ENCODE data around the gene PDE4C.

PDE4C gene

GRCh38 chr19:18265582-18265981, 39.3 kb upstream of the PDE4C start:
- Histone ChIP-seq H3K36me3 (ENCODE audit: insufficient read depth) (no peaks in the 10 kb centered on the region), H3K9ac (no peak overlapping the region)
- TF ChIP-seq, protein P1, sequence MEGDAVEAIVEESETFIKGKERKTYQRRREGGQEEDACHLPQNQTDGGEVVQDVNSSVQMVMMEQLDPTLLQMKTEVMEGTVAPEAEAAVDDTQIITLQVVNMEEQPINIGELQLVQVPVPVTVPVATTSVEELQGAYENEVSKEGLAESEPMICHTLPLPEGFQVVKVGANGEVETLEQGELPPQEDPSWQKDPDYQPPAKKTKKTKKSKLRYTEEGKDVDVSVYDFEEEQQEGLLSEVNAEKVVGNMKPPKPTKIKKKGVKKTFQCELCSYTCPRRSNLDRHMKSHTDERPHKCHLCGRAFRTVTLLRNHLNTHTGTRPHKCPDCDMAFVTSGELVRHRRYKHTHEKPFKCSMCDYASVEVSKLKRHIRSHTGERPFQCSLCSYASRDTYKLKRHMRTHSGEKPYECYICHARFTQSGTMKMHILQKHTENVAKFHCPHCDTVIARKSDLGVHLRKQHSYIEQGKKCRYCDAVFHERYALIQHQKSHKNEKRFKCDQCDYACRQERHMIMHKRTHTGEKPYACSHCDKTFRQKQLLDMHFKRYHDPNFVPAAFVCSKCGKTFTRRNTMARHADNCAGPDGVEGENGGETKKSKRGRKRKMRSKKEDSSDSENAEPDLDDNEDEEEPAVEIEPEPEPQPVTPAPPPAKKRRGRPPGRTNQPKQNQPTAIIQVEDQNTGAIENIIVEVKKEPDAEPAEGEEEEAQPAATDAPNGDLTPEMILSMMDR (conservative IDR thresholded peaks at IDR 0.05; ENCODE audit: low read depth, low read length), result no peak

GRCh38 chr19:18264971-18265540, 38.8 kb upstream of the PDE4C start:
- H4K20me1 ChIP-seq (ENCODE audit: insufficient read depth), result no peaks in the 10 kb centered on the region
- no peak overlapping the region for H3K9ac ChIP-seq
- H3K36me3 ChIP-seq (ENCODE audit: insufficient read depth), result no peaks in the 10 kb centered on the region
- H3K27me3 ChIP-seq (ENCODE audit: insufficient read depth, low read depth), result peaks cover 32% of the 10 kb centered on the region; the same call in 1 of the 2 replicates
- H3K79me2 ChIP-seq (ENCODE audit: insufficient read depth, low read depth), result no peaks in the 10 kb centered on the region
- H3K27ac ChIP-seq, result no peak overlapping the region
- no peak overlapping the region for H3K4me2 ChIP-seq
- no peak overlapping the region for H3K4me3 ChIP-seq (IDR thresholded peaks at IDR 0.05; ENCODE audit: insufficient read depth, low read depth, low read length)
- no peaks in the 10 kb centered on the region for H3K4me1 ChIP-seq (ENCODE audit: low read depth, poor library complexity, severe bottlenecking)
- H2AFZ ChIP-seq (ENCODE audit: low read depth), result no peak overlapping the region
- TF ChIP-seq, protein P1 (conservative IDR thresholded peaks at IDR 0.05; ENCODE audit: low read depth, low read length), result no peak

More at GRCh38 chr19:18265582-18265981, 39.3 kb upstream of the PDE4C start:
- Histone ChIP-seq H3K4me2 (no peak overlapping the region), H3K4me1 (ENCODE audit: low read depth, poor library complexity, severe bottlenecking) (no peaks in the 10 kb centered on the region), H3K27ac (no peak overlapping the region), H3K79me2 (ENCODE audit: insufficient read depth, low read depth) (no peaks in the 10 kb centered on the region), H3K4me3 (IDR thresholded peaks at IDR 0.05; ENCODE audit: insufficient read depth, low read depth, low read length) (no peak overlapping the region), H4K20me1 (ENCODE audit: insufficient read depth) (no peaks in the 10 kb centered on the region), H3K27me3 (ENCODE audit: insufficient read depth, low read depth) (peaks cover 29% of the 10 kb centered on the region; the same call in 1 of the 2 replicates), H2AFZ (ENCODE audit: low read depth) (no peak overlapping the region)

DNA sequence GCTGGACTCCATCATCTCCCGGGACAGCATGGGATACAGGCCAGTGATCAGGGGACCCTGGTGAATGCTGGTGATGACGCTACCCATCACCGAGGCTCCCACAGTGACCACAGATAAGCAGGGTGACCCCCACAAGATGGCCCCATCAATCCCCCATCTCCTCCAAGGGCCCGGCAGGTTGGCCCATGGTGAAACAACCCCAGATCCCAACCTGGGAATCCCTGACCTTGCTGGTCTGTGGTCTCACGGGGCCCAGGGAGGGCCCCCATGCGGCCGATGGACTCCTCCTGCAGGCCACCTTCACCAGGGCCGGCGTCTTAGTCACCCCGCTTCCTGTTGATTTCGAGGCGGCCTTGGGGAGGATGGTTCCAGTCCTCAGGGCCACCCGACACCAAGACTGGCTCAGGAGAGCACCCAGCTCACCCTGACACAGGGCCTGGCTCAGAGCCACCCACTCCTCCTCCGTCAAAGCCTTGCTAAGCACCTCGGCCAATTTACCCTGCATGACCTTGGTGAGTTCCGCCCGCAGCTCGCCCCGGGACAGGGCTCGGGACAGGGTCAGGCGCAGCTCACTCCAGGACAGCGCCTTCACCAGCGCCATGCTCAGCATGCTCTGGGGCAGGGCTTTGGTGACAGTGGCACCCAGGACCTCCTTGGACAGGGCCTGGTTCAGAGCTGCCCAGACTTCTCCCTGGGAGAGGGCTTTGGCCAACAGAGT, 38.1 kb upstream of the PDE4C start:
- TF ChIP-seq, protein P1 (conservative IDR thresholded peaks at IDR 0.05; ENCODE audit: low read depth, low read length), result no peak
- H3K27me3 ChIP-seq (ENCODE audit: insufficient read depth, low read depth), result peaks cover 39% of the 10 kb centered on the region; the same call in 1 of the 2 replicates
- H2AFZ ChIP-seq (ENCODE audit: low read depth), result no peak overlapping the region
- no peaks in the 10 kb centered on the region for H3K4me1 ChIP-seq (ENCODE audit: low read depth, poor library complexity, severe bottlenecking)
- no peak overlapping the region for H3K9ac ChIP-seq
- H3K27ac ChIP-seq, result no peak overlapping the region
- no peaks in the 10 kb centered on the region for H4K20me1 ChIP-seq (ENCODE audit: insufficient read depth)
- no peaks in the 10 kb centered on the region for H3K36me3 ChIP-seq (ENCODE audit: insufficient read depth)
- H3K79me2 ChIP-seq (ENCODE audit: insufficient read depth, low read depth), result no peaks in the 10 kb centered on the region
- H3K4me3 ChIP-seq (IDR thresholded peaks at IDR 0.05; ENCODE audit: insufficient read depth, low read depth, low read length), result no peak overlapping the region
- H3K4me2 ChIP-seq, result no peak overlapping the region

DNA sequence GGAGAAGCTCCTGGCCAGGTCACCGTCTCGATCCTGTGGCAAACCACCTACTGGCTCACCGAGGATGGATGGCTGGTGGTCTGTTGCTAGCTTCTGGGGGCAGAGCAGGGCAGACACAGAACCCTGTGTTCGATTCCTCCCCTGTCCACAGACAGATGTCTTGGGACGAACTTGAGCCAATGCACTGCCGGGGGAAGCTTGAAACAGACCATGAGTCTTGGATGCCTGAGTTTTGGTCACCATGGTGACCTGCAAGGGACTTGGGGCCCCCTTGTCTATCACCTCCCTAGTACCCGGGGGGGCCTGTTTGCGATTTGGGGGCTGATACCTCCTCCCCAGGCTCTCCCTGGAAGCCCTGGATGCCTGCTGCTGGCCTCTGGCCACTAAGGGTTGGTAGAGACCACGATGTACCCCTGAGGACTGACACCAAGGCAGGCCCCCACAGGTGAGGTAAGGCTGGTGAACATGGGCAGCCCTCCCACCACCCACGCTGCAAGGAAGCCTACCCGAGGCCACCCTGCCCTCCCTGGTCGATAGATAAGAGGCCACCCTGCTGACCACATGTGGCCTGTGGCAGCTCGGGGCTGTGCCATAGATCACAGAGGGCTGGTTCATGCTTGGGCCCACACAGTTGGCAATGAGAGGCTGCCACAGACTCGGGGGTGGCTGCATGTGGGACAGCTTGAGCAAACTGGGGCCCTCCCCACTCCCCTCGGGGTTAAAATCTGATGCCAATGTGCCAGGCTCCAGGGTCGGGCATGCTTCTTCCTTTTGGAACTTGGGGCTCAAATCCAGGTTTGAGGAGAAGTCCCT, 37.3 kb upstream of the PDE4C start:
- TF ChIP-seq, protein P1 (conservative IDR thresholded peaks at IDR 0.05; ENCODE audit: low read depth, low read length), result no peak
- Histone ChIP-seq H3K79me2 (ENCODE audit: insufficient read depth, low read depth) (no peaks in the 10 kb centered on the region), H3K4me1 (ENCODE audit: low read depth, poor library complexity, severe bottlenecking) (no peaks in the 10 kb centered on the region), H3K9ac (no peak overlapping the region), H3K27me3 (ENCODE audit: insufficient read depth, low read depth) (peaks cover 46% of the 10 kb centered on the region; the same call in 1 of the 2 replicates), H2AFZ (ENCODE audit: low read depth) (no peak overlapping the region), H4K20me1 (ENCODE audit: insufficient read depth) (no peaks in the 10 kb centered on the region), H3K36me3 (ENCODE audit: insufficient read depth) (no peaks in the 10 kb centered on the region), H3K4me2 (no peak overlapping the region), H3K27ac (no peak overlapping the region), H3K4me3 (IDR thresholded peaks at IDR 0.05; ENCODE audit: insufficient read depth, low read depth, low read length) (no peak overlapping the region)
